K562 (cell line): Measurements from ENCODE around the gene CUEDC2. TPM values are rescaled to one million over a fixed set of nuclear protein-coding genes. Genes with fewer than 3 reads are reported as not detected.

Source experiments
- ATAC-seq: fragments of 200-7000 bp; cut with Tn5 transposase; 3 replicates; pipeline ENCODE4 v1.9.1; 2020; ENCODE audit warnings: moderate library complexity
- BruUV-seq: library from RNA; stranded (reverse); fragments of 400-500 nt; replicated peaks from 2 replicates; lab custom pipeline; 2021; lab: Mats Ljungman, UMichigan
- CTCF ChIA-PET: fragments of 300-600 bp; formaldehyde crosslinking; extraction: SDS; loops from one replicate; lab custom pipeline; 2021; ENCODE audit warnings: low intra/inter-chr PET ratio; lab: Yijun Ruan, JAX
- POLR2A ChIA-PET: fragments of 300-600, 350-650 bp; sonication (Branson Sonifier 250); formaldehyde crosslinking; extraction: SDS; loops from one replicate; lab custom pipeline; 2021; ENCODE audit warnings: antibody characterized with exemption, inconsistent platforms; lab: Yijun Ruan, JAX
- DNase-seq, 4 experiments: peaks; one replicate each; pipeline versions ENCODE4 v3.0.0 to v3.0.0-alpha.2; 2011 to 2018; ENCODE audit warnings: low spot score in 3 of 4, mixed read lengths in 3 of 4; ENCODE audit errors: extremely low read depth in 1 of 4
- FAIRE-seq: peaks from 2 replicates; lab custom pipeline; 2011; peaks lifted over from hg19 to GRCh38; lab: Jason Lieb, UNC
- H2AFZ ChIP-seq: 2 replicates; pipeline ENCODE4 v1.6.0; 2011; ENCODE audit warnings: low read depth, low read length, control low read depth, inconsistent platforms
- H3K27ac ChIP-seq: fragments of 200-600 bp; 3 replicates; pipeline ENCODE4 v1.8.0; 2011; ENCODE audit warnings: low read depth, mild to moderate bottlenecking, control low read depth, inconsistent platforms, low read length, moderate library complexity, mixed read lengths; ENCODE audit errors: extremely low read depth
- H3K27me3 ChIP-seq, 2 experiments: fragments of 300-600 bp in 1 of 2; 2 replicates in 1 of 2; 3 replicates in 1 of 2; pipeline versions ENCODE4 v1.6.0 to v1.8.0; 2011; ENCODE audit warnings: inconsistent platforms in 2 of 2, low read length in 2 of 2, mild to moderate bottlenecking in 1 of 2, mixed read lengths in 1 of 2, moderate library complexity in 1 of 2; ENCODE audit not compliant: control insufficient read depth in 2 of 2, insufficient read depth in 2 of 2
- H3K36me3 ChIP-seq: fragments of 300-600 bp; 3 replicates; pipeline ENCODE4 v1.8.0; 2011; ENCODE audit warnings: mild to moderate bottlenecking, low read length, inconsistent platforms; ENCODE audit not compliant: control insufficient read depth, insufficient read depth
- H3K4me1 ChIP-seq, 2 experiments: fragments of 200-600 bp in 1 of 2; replicated peaks in 1 of 2; 2 replicates in 1 of 2; 3 replicates in 1 of 2; pipeline versions ENCODE4 v1.5.1 to v1.8.0; 2011; ENCODE audit warnings: inconsistent platforms in 2 of 2, low read length in 2 of 2, mild to moderate bottlenecking in 1 of 2, mixed read lengths in 1 of 2, moderate library complexity in 1 of 2; ENCODE audit not compliant: control insufficient read depth in 2 of 2, insufficient read depth in 2 of 2
- H3K4me2 ChIP-seq: 2 replicates; pipeline ENCODE4 v1.6.1; 2011; ENCODE audit warnings: low read length, control low read depth, inconsistent platforms, mixed read lengths; ENCODE audit not compliant: insufficient read depth
- H3K4me3 ChIP-seq: fragments of 200-600 bp; sonication (generic), shearing (Covaris generic); 2 replicates; pipeline ENCODE4 v1.5.1; 2016; ENCODE audit warnings: control low read depth, inconsistent platforms
- H3K79me2 ChIP-seq: fragments of 200-600 bp; 3 replicates; pipeline ENCODE4 v1.8.0; 2011; ENCODE audit warnings: low read length, inconsistent platforms; ENCODE audit not compliant: control insufficient read depth, insufficient read depth
- H3K9ac ChIP-seq, 2 experiments: 2 replicates each; pipeline versions ENCODE4 v1.6.0 to v1.6.1; 2011; ENCODE audit warnings: low read depth in 2 of 2, low read length in 2 of 2, control low read depth in 1 of 2, inconsistent platforms in 1 of 2, mild to moderate bottlenecking in 1 of 2, mixed read lengths in 1 of 2; ENCODE audit not compliant: insufficient read depth in 1 of 2
- H3K9me1 ChIP-seq: one replicate; pipeline ENCODE4 v1.6.0; 2011; ENCODE audit warnings: inconsistent platforms, mild to moderate bottlenecking, low read length, moderate library complexity; ENCODE audit not compliant: control insufficient read depth, insufficient read depth
- H3K9me3 ChIP-seq: replicated peaks from 2 replicates; pipeline ENCODE4 v1.5.1; 2011; ENCODE audit warnings: low read depth, low read length, inconsistent platforms; ENCODE audit not compliant: control insufficient read depth, insufficient read depth
- H4K20me1 ChIP-seq: replicated peaks from 2 replicates; pipeline ENCODE4 v1.6.1; 2011; ENCODE audit warnings: low read length, inconsistent platforms, mixed read lengths; ENCODE audit not compliant: control insufficient read depth, insufficient read depth
- CHD2 ChIP-seq: IDR thresholded peaks from 2 replicates; pipeline ENCODE4 v1.6.1; 2011; ENCODE audit warnings: low read depth, low read length
- ETV5 ChIP-seq: sonication (generic); formaldehyde crosslinking; IDR thresholded peaks from 2 replicates; pipeline ENCODE4 v1.4.0; 2020; ENCODE audit warnings: low read depth, mild to moderate bottlenecking, missing genetic modification reagents
- NFIX ChIP-seq: fragments of 250-450 bp; sonication (Bioruptor Pico); IDR thresholded peaks from 2 replicates; pipeline ENCODE4 v1.4.0; 2020; ENCODE audit warnings: low read depth, mild to moderate bottlenecking, moderate library complexity
- POLR2AphosphoS5 ChIP-seq: IDR thresholded peaks from 2 replicates; pipeline ENCODE4 v1.6.1; 2011; ENCODE audit warnings: mild to moderate bottlenecking, low read depth, low read length, moderate library complexity; ENCODE audit not compliant: control insufficient read depth, insufficient read depth
- RCOR1 ChIP-seq, 2 experiments: IDR thresholded peaks; 2 replicates each; pipeline ENCODE4 v1.6.1; 2012; ENCODE audit warnings: low read depth in 2 of 2, low read length in 2 of 2, borderline replicate concordance in 1 of 2, improper control_type of control experiment in 1 of 2
- SAFB ChIP-seq: fragments of 200-400 bp; formaldehyde crosslinking; IDR thresholded peaks from 2 replicates; pipeline ENCODE4 v1.6.1; 2017; ENCODE audit warnings: low read depth, low read length, borderline replicate concordance
- SMC3 ChIP-seq: conservative IDR thresholded peaks from 2 replicates; pipeline ENCODE4 v1.6.1; 2011; ENCODE audit warnings: low read depth, low read length, improper control_type of control experiment; ENCODE audit not compliant: insufficient read depth
- TRIM28 ChIP-seq: fragments of 450-650 bp; IDR thresholded peaks from 2 replicates; pipeline ENCODE4 v1.6.1; 2017
- ZNF699 ChIP-seq: fragments of 250-450 bp; sonication (Bioruptor Pico); IDR thresholded peaks from 2 replicates; pipeline ENCODE4 v1.8.0; 2021; ENCODE audit warnings: mild to moderate bottlenecking, moderate library complexity; ENCODE audit not compliant: insufficient replicate concordance
- WGBS: fragments of 100-300 bp; shearing (Covaris generic); methylation state at CpG from one replicate; pipeline ENCODE4 v1.1.6; 2016; ENCODE audit warnings: low coverage, mixed read lengths; ENCODE audit not compliant: insufficient coverage; ENCODE audit errors: missing lambda C conversion rate; 5-methylcytosine and 5-hydroxymethylcytosine counted together
- in situ Hi-C: fragments of 300-500 bp; cut with MboI; formaldehyde crosslinking; loops from 4 replicates; pipeline ENCODE4 v1.15.0; 2018; ENCODE audit warnings: inconsistent platforms, mixed read lengths
- intact Hi-C: fragments of 100-400 bp; cut with micrococcal nuclease; formaldehyde crosslinking; loops from 2 replicates; pipeline ENCODE4 v1.14.2; 2022
- polyA plus RNA-seq, 8 experiments: library from polyadenylated mRNA; depleted of rRNA in 4 of 8; stranded (reverse) in 5 of 8; unstranded in 3 of 8; fragments of >200 nt; fragmentation: Nextera tagmentation in 2 of 8; fragmentation: Illumina TruSeq in 1 of 8; extraction: Ambion mirVana in 2 of 8; extraction: Trizol in 1 of 8; gene quantifications; 2 replicates each; pipeline versions ENCODE4 v1.2.1 to v1.2.3, GENCODE V29; 2011 to 2014; ENCODE audit warnings: inconsistent platforms in 1 of 8, missing spikeins in 1 of 8
- total RNA-seq, 7 experiments: library from RNA; depleted of rRNA in 6 of 7; stranded (reverse); fragments of >200 nt in 6 of 7; fragmentation: Illumina TruSeq in 2 of 7; extraction: Trizol in 2 of 7; gene quantifications; 2 replicates each; pipeline versions ENCODE4 v1.2.1 to v1.2.3, GENCODE V29; 2011 to 2021; ENCODE audit warnings: low replicate concordance in 1 of 7
- TF ChIP-seq, protein P1 (sequence below): sonication (generic); formaldehyde crosslinking; IDR thresholded peaks from 2 replicates; pipeline ENCODE4 v1.8.0; 2022; ENCODE audit warnings: missing genetic modification reagents, mild to moderate bottlenecking, moderate library complexity, borderline replicate concordance
- TF ChIP-seq, protein P2 (sequence below): sonication (generic); formaldehyde crosslinking; IDR thresholded peaks from 2 replicates; pipeline ENCODE4 v1.8.1; 2023; ENCODE audit warnings: mild to moderate bottlenecking, missing genetic modification reagents
- TF ChIP-seq, protein P3 (sequence below): sonication (generic); formaldehyde crosslinking; IDR thresholded peaks from 2 replicates; pipeline ENCODE4 v1.8.0; 2023; ENCODE audit warnings: mild to moderate bottlenecking, missing genetic modification reagents

CUEDC2 gene
- total and polyA plus RNA-seq, 9 of the 15 experiments (the other 6 are each of a cell fraction or from before 2014, with no cell fraction given) = 8.5 to 48.9 (median 27.4) TPM

DNA sequence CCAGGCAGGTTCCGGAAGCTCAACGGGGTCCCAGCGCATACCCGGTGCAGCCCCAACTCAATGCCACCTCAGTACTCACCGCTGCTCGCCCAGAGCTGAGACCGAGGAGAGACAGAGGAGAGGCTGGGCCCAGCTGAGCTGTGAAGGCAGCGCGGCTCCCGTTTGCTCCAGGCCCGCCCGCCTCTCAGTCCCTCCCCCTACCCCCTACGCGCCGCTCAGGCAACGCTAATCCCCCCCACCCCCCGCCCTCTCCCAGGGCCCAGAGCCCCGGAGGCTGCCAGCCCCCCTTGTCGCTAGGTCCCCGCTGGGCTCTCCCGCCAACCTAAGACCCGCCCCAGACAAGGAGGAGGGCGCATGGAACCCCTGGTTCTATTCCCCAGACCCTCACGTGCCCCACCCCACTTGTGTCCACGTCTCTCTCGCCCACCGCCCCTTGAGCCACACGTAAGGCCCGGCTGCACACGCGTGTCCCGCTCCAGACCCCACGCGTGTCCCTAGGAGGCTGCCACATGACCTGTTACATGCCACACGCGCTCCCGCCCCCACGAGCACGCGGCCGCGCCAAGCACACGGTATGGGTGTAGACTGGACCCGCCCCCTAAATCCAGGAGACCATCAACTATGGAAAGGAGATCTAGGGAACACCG is 13.6 kb downstream of the CUEDC2 start, which contains the start of gene PSD (continued):
- peak; percentile 66; the same call in 1 of the 2 replicates for TF ChIP-seq SAFB
- TF ChIP-seq, protein P1, sequence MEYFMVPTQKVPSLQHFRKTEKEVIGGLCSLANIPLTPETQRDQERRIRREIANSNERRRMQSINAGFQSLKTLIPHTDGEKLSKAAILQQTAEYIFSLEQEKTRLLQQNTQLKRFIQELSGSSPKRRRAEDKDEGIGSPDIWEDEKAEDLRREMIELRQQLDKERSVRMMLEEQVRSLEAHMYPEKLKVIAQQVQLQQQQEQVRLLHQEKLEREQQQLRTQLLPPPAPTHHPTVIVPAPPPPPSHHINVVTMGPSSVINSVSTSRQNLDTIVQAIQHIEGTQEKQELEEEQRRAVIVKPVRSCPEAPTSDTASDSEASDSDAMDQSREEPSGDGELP (CRISPR knock-in tag) = 0 out of 2 replicates have a peak, but pooled peaks have one; percentile 6

DNA sequence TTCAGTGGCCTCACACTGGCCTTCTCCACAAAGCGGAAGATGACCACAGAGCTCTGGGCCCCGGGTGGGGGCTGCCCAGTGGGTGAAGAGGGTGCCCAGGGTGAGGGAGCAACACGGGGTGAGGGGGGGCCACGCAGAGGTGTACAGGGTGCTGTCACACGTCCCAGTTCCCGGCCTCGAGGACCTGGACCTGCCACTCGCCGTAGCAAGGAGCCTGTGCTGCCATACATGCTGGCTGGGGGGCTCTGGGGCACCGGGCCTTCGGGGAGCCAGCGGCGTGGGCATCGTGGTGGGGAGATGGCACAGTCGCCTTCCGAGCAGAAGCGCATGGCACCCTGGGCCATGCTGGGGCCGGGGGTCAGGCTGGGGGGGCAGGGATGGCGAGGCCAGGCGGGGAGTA is 15.7 kb downstream of the CUEDC2 start:
- no peak for DNase-seq
- Histone ChIP-seq H3K27ac (no peak overlapping the region), H3K4me2 (no peak overlapping the region), H3K4me1 (peaks cover 2 to 41% of the 10 kb centered on the region in 2 experiments; a peak in 3 of 5 replicates), H3K36me3 (no peaks in the 10 kb centered on the region), H3K9me1 (no peaks in the 10 kb centered on the region), H3K4me3 (no peak overlapping the region), H3K27me3 (peaks cover 0 to 12% of the 10 kb centered on the region in 2 experiments; a peak in 2 of 5 replicates), H2AFZ (no peak overlapping the region), H3K9me3 (no peaks in the 10 kb centered on the region), H4K20me1 (no peaks in the 10 kb centered on the region), H3K79me2 (peaks cover 7% of the 10 kb centered on the region), H3K9ac (peak overlapping the region in 1 of 2 experiments; percentile 52; a peak in 1 of 4 replicates)
- in situ Hi-C loops (no loop called here), intact Hi-C loops (no loop called here)
- no peak for FAIRE-seq
- ATAC-seq = no peak
- WGBS = 63% methylated on average over 11 of the region's 20 CpGs
- CTCF ChIA-PET = no interaction called here
- no TSS peak for BruUV-seq
- POLR2A ChIA-PET = interaction anchor here (0.6 kb wide), 1 partner anchor 251 kb away, joined by 4 read pairs; no protein-coding TSS in a partner anchor
- TF ChIP-seq RCOR1 (IDR thresholded peaks at IDR 0.05; ENCODE audit: borderline replicate concordance in 1 of 2, low read depth in 2 of 2, low read length in 2 of 2) = no peak
- TF ChIP-seq, protein P2, sequence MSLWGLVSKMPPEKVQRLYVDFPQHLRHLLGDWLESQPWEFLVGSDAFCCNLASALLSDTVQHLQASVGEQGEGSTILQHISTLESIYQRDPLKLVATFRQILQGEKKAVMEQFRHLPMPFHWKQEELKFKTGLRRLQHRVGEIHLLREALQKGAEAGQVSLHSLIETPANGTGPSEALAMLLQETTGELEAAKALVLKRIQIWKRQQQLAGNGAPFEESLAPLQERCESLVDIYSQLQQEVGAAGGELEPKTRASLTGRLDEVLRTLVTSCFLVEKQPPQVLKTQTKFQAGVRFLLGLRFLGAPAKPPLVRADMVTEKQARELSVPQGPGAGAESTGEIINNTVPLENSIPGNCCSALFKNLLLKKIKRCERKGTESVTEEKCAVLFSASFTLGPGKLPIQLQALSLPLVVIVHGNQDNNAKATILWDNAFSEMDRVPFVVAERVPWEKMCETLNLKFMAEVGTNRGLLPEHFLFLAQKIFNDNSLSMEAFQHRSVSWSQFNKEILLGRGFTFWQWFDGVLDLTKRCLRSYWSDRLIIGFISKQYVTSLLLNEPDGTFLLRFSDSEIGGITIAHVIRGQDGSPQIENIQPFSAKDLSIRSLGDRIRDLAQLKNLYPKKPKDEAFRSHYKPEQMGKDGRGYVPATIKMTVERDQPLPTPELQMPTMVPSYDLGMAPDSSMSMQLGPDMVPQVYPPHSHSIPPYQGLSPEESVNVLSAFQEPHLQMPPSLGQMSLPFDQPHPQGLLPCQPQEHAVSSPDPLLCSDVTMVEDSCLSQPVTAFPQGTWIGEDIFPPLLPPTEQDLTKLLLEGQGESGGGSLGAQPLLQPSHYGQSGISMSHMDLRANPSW (CRISPR knock-in tag) = no peak
- no peak for TF ChIP-seq SMC3
- no peak for TF ChIP-seq ETV5 (CRISPR knock-in tag)
- TF ChIP-seq POLR2AphosphoS5 = no peak
- TF ChIP-seq TRIM28 = no peak
- TF ChIP-seq NFIX = no peak
- TF ChIP-seq, protein P3, sequence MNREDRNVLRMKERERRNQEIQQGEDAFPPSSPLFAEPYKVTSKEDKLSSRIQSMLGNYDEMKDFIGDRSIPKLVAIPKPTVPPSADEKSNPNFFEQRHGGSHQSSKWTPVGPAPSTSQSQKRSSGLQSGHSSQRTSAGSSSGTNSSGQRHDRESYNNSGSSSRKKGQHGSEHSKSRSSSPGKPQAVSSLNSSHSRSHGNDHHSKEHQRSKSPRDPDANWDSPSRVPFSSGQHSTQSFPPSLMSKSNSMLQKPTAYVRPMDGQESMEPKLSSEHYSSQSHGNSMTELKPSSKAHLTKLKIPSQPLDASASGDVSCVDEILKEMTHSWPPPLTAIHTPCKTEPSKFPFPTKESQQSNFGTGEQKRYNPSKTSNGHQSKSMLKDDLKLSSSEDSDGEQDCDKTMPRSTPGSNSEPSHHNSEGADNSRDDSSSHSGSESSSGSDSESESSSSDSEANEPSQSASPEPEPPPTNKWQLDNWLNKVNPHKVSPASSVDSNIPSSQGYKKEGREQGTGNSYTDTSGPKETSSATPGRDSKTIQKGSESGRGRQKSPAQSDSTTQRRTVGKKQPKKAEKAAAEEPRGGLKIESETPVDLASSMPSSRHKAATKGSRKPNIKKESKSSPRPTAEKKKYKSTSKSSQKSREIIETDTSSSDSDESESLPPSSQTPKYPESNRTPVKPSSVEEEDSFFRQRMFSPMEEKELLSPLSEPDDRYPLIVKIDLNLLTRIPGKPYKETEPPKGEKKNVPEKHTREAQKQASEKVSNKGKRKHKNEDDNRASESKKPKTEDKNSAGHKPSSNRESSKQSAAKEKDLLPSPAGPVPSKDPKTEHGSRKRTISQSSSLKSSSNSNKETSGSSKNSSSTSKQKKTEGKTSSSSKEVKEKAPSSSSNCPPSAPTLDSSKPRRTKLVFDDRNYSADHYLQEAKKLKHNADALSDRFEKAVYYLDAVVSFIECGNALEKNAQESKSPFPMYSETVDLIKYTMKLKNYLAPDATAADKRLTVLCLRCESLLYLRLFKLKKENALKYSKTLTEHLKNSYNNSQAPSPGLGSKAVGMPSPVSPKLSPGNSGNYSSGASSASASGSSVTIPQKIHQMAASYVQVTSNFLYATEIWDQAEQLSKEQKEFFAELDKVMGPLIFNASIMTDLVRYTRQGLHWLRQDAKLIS (CRISPR knock-in tag) = no peak
- TF ChIP-seq CHD2 = no peak
- TF ChIP-seq ZNF699 (CRISPR knock-in tag) = no peak
